ENCODE results near the gene MBIP.

GRCh38 chr14:36254020-36254624 lies 66.3 kb downstream of the MBIP start:
- TF ChIP-seq FOXM1 (IDR thresholded peaks at IDR 0.05; ENCODE audit: borderline replicate concordance) (no peak), ELF4 (IDR thresholded peaks at IDR 0.05) (no peak), BHLHE40 (IDR thresholded peaks at IDR 0.05; ENCODE audit: borderline replicate concordance) (no peak), FOXK2 (IDR thresholded peaks at IDR 0.05) (no peak)
